SK-N-MC (cell line): ENCODE measurements around the gene YES1.

Source experiments
- EZH2 ChIP-seq: fragments of 200-600 bp; sonication (generic); IDR thresholded peaks from one replicate; pipeline ENCODE4 v1.6.1; 2017; ENCODE audit warnings: antibody characterized with exemption
- POLR2AphosphoS5 ChIP-seq: IDR thresholded peaks from 2 replicates; pipeline ENCODE4 v1.6.1; 2012; ENCODE audit warnings: mild to moderate bottlenecking, low read depth, low read length, borderline replicate concordance

DNA sequence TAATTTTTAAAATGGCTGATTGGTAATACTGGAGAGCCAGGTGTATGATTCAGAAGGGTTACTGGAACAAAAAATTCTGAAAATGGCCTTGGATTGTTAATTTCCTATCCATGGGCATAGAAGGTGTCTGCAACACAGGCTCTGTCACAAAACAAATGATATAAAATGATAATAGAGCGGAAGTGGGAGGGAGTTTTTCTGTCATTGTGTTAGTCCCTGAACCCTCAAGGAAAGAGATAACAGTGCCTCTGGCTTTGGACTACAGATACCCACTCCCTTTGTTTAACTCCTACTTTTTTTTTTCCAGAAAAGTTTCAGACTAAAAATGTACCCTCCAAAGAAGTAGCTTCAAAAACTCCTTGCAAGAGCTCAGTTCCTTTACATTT is 28.0 kb upstream of the YES1 start:
- TF ChIP-seq POLR2AphosphoS5 (no peak), EZH2 (no peak)
